Thoracic aorta (tissue), 2 donors: ENCODE measurements around the gene ZSCAN18. TPM values are rescaled to one million over a fixed set of nuclear protein-coding genes. Genes with fewer than 3 reads are reported as not detected.

ENCODE experiments used
- ATAC-seq: fragments of 150-250 bp; one replicate; pipeline ENCODE4 v1.8.0; 2017; ENCODE audit warnings: low read depth; ENCODE audit not compliant: insufficient number of reproducible peaks, low FRiP score
- DNase-seq: peaks from one replicate; pipeline ENCODE4 v3.0.0-alpha.2; 2020; ENCODE audit warnings: low spot score
- H3K27ac ChIP-seq, 2 donors: fragments of 200-600 bp; sonication (generic); 1 replicate in 1 of 2; 2 replicates in 1 of 2; pipeline ENCODE4 v1.5.1; 2016; ENCODE audit warnings: mild to moderate bottlenecking in 2 of 2, moderate library complexity in 2 of 2
- H3K27me3 ChIP-seq: fragments of 200-600 bp; sonication (generic); replicated peaks from 2 replicates; pipeline ENCODE4 v1.6.0; 2016; ENCODE audit warnings: mild to moderate bottlenecking; ENCODE audit not compliant: insufficient read depth
- H3K36me3 ChIP-seq: fragments of 200-600 bp; sonication (generic); one replicate; pipeline ENCODE4 v1.5.1; 2016
- H3K4me1 ChIP-seq, 2 donors: fragments of 200-600 bp; sonication (generic); 1 replicate in 1 of 2; 2 replicates in 1 of 2; pipeline versions ENCODE4 v1.5.1 to v1.6.0; 2016; ENCODE audit warnings: low read depth in 2 of 2, mild to moderate bottlenecking in 1 of 2; ENCODE audit not compliant: control insufficient read depth in 1 of 2
- H3K4me3 ChIP-seq: fragments of 200-600 bp; sonication (generic); 2 replicates; pipeline ENCODE4 v1.5.1; 2016; ENCODE audit warnings: mild to moderate bottlenecking
- H3K9me3 ChIP-seq: fragments of 200-600 bp; sonication (generic); 2 replicates; pipeline ENCODE4 v1.5.1; 2016
- CTCF ChIP-seq: fragments of 200-600 bp; sonication (generic); IDR thresholded peaks from one replicate; pipeline ENCODE4 v1.5.1; 2019; ENCODE audit warnings: antibody characterized with exemption
- total RNA-seq, 2 donors: library from RNA; depleted of rRNA; stranded (reverse); fragments of >200 nt; gene quantifications; one replicate each; pipeline versions ENCODE4 v1.1.0 to v1.2.3, GENCODE V29; 2016

Gene ZSCAN18
- total RNA-seq, 2 donors from 2014 or later, result 90.9 to 102 TPM

- ATAC-seq, result no peak
- H3K9me3 ChIP-seq, result peaks cover 37% of the 10 kb centered on the region
These were observed 50.4 kb downstream of the ZSCAN18 start for GRCh38 chr19:58047672-58048071.

GRCh38 chr19:58046856-58047255, 51.2 kb downstream of the ZSCAN18 start:
- Histone ChIP-seq H3K4me1 (no peaks in the 10 kb centered on the region), H3K4me3 (no peak overlapping the region), H3K27me3 (no peaks in the 10 kb centered on the region), H3K9me3 (peaks cover 41% of the 10 kb centered on the region), H3K27ac (no peak overlapping the region), H3K36me3 (no peaks in the 10 kb centered on the region)
- TF ChIP-seq CTCF, result no peak
- ATAC-seq (no peak), DNase-seq (no peak)

More at GRCh38 chr19:58047672-58048071, 50.4 kb downstream of the ZSCAN18 start:
- H3K4me3 ChIP-seq, result no peak overlapping the region
- no peaks in the 10 kb centered on the region for H3K27me3 ChIP-seq
- H3K36me3 ChIP-seq, result no peaks in the 10 kb centered on the region
- no peak overlapping the region for H3K27ac ChIP-seq
- TF ChIP-seq CTCF, result no peak
- no peaks in the 10 kb centered on the region for H3K4me1 ChIP-seq
- no peak for DNase-seq

GRCh38 chr19:58045411-58046050, 52.5 kb downstream of the ZSCAN18 start:
- no peaks in the 10 kb centered on the region for H3K27me3 ChIP-seq
- DNase-seq (no peak), ATAC-seq (no peak)
- TF ChIP-seq CTCF, result no peak
- no peaks in the 10 kb centered on the region for H3K36me3 ChIP-seq
- H3K27ac ChIP-seq, result no peak overlapping the region
- no peaks in the 10 kb centered on the region for H3K4me1 ChIP-seq
- peaks cover 48% of the 10 kb centered on the region for H3K9me3 ChIP-seq
- H3K4me3 ChIP-seq, result no peak overlapping the region

GRCh38 chr19:58044886-58045285, 53.1 kb downstream of the ZSCAN18 start:
- ATAC-seq (no peak), DNase-seq (no peak)
- no peaks in the 10 kb centered on the region for H3K4me1 ChIP-seq
- peaks cover 46% of the 10 kb centered on the region for H3K9me3 ChIP-seq
- H3K4me3 ChIP-seq, result no peak overlapping the region
- H3K27me3 ChIP-seq, result no peaks in the 10 kb centered on the region
- no peak for TF ChIP-seq CTCF
- H3K36me3 ChIP-seq, result no peaks in the 10 kb centered on the region
- no peak overlapping the region for H3K27ac ChIP-seq

- Histone ChIP-seq H3K27ac (no peak overlapping the region), H3K4me1 (no peaks in the 10 kb centered on the region), H3K4me3 (no peak overlapping the region), H3K9me3 (peaks cover 42% of the 10 kb centered on the region), H3K27me3 (no peaks in the 10 kb centered on the region), H3K36me3 (no peaks in the 10 kb centered on the region)
- TF ChIP-seq CTCF, result no peak
- DNase-seq, result no peak
- no peak for ATAC-seq
These were observed 53.6 kb downstream of the ZSCAN18 start for GRCh38 chr19:58044391-58044790.
